GM18861 (cell line): ENCODE measurements around the gene HOXD13.

Experiments
- ATAC-seq: cut with Tn5 transposase; IDR thresholded peaks from one replicate; pipeline ENCODE4 v1.9.1; 2021; ENCODE audit not compliant: unreplicated experiment

The HOXD13 gene

GRCh38 chr2:176092270-176093144 is at the start of gene HOXD13:
HOXD13 (plus strand) TSS chr2:176092721; CDS start chr2:176092891, 170 bp downstream.
- ATAC-seq, result no peak

DNA sequence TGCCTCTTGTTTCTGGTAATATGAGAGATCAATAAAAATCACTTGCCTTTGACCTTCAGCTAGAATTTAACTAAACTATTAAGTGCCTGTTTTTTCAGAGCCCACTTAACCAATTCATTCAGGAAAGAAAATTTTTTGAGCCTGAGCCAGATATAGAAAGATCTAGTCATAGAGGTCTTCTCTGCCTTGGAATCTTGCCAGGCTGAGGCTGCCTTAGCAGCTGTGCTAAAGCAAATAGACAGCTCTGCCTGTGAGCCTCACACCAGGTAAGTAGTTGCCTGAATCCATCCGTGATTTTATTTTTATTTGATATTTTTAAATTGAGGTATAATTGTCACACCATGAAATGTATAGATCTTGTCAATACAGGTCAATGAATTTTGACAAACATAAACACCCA is 36.1 kb upstream of the HOXD13 start:
- ATAC-seq, result no peak

DNA sequence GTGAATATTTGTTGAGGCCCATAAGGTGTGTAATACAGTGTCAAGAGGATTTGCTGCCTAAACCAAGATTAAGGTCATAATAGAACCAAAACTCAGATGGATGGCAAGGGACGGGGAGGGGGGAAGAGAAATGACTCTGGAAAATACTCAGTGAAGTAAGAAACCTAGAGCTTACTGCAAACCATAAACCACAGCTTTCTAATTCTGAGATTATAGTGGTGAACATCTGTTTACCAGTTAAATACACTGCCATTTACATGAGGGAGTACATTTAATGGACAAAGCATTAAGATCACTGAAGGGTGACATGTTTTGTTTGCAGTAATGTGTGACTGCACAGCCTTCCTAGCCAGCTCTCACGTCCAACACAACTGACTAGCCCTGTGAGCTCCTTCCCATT is 28.6 kb upstream of the HOXD13 start:
- no peak for ATAC-seq

DNA sequence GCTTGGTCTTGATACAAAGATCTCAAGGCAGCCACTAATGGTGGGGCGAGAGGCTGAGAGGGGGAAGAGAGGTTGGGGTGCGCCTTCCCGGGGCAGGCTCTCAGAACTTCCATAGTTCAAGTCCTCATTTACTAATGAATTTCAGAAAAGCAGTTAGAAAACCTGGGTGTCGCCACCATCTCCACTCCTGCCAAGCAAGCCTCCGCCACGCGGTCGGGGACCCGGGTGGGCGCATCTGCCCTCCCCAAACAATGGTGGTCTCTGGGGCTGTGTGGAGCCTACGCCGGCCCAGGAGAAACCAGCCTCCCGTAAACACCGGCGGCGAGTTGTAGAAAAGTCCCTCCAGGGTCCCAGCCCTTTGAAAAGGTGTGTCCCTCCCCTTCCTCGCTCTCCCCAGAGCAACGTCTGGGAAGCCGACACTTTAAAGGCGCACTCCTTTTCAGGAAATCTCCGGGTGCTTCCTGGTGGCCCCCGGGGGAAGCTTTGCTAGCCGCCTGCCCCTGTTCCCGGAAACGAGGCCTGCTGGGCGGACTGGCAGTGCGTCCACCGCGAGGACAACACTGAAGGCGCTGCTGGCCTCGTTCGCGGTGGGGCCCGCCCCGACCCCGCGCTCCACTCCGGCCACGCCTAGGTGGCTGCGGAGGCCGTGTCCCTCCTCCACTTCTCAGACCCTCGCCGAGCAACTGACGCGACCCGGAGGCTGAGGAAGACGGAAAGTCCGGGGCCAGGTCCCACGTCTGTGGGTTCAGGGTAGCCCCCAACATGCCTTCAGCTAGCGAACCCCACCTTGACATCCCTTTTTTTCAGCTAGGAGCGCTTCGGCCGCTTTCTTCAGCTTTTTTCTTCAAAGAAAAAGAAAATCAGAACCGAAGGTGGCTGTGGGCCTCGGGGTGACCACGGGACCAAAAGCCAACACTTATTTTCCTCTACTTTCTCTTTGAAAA is 25.6 kb upstream of the HOXD13 start:
- no peak for ATAC-seq

DNA sequence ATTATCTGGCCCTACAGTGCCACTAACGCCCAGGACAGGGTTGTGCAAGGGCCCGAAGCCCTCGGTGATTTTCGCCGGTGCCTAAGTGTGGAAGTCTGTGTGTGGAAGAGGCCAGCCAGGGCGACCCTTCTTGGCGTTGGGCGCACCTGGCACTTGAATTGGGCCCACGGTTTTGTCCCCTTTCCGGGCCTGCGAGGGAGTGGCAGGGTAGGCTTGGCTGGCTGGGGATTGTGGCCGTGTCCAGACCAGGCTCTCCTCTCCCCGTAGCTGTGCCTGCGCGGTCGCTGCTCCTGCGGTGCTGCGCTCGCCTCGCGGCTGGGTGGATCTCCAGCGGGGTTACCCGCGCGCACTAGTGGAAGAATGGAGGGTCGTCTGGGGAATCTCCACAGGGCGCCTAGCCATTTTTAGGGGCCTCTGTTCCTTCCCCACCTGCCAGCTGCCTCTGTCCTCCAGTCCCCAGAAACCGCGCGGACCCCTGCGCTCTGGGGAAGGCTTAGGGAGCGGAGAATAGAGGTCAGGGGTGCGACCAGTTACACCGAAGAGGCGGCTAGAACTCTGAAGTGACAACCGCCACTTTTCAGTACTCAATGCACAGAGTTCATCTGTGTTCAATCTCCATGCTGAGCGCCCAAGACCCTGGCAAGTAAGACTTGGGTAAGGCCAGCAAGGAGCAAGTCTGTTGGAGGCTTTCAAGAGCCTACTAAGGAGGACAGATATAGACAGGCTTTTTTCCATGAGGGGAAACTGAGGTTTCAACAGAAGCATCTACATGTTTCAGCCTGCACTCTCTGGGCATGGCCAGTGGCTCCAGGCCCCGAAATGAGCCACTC is 24.7 kb upstream of the HOXD13 start:
- ATAC-seq, result no peak

- no peak for ATAC-seq
Measured at GRCh38 chr2:176068419-176068832, 24.1 kb upstream of the HOXD13 start.

GRCh38 chr2:176071330-176072291 is 20.9 kb upstream of the HOXD13 start:
- ATAC-seq, result no peak

DNA sequence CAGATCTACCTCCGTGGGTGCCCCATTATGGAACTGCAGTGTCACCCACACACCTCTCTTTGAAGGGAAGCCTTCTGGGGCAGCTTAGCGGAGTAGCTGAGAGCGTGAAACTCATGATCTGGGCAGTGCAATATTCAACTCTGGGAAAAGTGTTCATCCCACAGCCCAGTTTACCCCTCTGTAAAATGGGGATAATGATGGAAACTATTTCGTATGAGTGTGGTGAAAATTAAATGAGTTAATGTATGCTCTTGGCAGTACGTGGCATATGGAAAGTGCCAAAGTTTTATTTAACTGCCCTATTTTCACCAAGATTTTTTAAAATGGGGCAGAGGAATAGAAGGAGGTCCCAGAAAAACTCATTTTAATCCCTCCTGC is 20.2 kb upstream of the HOXD13 start:
- no peak for ATAC-seq

DNA sequence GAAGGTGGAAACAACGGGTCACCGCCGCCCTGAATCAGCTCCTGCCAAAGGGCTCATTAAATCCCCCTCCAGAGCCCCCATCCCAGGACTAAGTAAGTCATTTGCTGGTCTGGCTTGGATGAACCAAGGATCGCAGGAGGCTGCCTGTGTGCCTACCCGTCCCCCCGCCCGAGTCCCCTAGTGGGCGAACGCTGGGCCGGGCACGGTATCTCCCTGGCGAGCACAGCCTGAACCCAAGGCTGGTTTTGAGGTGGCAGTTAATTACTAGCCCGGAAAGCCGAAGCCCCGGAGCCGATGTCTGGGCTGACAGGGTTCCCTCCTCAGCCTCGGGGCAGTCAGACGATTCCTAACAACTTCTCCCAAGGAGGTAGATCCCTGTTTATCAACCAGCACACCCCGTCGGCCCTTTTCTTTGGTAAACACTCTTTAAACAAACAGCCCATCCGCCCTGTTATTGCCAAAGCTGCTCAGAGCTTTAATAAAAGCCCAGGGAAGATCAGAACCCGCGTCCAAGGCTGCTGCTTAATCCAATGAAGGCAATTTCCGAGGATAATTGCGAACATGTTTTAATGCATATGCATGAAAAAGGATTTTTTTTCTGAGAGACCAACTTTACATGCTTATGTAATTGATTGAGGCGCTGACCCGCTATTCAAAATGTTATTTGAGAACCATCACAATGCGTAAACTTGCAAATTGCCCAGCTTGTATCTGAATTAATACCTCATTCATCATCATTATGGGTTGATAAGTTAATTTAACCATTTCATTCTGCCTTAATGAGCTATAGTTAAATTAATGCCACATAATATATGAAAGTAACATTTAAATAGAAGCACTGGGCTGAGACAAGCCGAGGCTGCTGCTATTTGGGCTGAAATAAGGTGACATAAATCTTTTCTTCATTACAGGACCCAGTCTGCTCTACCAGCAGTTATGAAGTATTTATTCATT is 19.3 kb upstream of the HOXD13 start:
- ATAC-seq, result no peak

- ATAC-seq, result no peak
Measured at GRCh38 chr2:176074919-176075425, 17.5 kb upstream of the HOXD13 start.

DNA sequence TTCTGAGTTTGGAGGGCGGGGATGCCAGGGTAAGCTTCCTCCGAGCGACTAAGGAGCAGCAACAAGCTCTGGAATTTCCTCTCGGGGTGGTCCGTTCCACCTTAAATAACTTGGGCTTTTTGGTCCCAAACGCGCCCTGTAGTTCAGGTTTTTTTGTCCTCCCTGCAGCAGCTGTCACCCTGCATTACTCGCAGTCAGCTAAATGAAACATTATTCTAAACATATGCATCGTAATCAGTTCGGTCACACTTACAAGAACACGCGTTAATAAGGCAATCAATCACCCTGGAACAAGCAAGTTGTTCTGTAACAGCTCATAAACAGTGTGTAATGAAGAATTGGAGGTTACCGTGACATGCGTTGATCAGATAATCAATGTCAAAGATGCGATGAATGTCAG is 17.0 kb upstream of the HOXD13 start:
- ATAC-seq, result no peak

DNA sequence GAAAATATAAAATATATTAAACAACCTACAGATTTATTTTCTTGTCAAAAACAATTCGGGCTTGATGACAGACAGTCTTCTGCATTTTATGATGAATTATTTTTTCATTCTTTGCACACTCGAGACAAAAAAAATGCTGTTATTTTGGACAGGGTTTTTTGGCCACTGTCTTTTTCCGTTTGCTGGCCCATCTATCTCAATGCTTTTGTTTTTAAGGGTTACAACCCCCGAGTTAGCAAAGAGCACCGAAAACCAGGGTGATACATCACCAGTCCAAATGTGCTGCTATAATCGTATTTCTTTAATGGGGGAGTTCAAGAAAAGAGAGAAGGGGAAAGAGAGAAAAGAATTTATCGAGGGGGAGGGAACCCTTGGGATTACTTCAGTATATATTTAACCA is 16.5 kb upstream of the HOXD13 start:
- no peak for ATAC-seq

GRCh38 chr2:176076796-176077195 is 15.7 kb upstream of the HOXD13 start:
- no peak for ATAC-seq

- no peak for ATAC-seq
Measured at GRCh38 chr2:176078541-176079284, 13.8 kb upstream of the HOXD13 start.

DNA sequence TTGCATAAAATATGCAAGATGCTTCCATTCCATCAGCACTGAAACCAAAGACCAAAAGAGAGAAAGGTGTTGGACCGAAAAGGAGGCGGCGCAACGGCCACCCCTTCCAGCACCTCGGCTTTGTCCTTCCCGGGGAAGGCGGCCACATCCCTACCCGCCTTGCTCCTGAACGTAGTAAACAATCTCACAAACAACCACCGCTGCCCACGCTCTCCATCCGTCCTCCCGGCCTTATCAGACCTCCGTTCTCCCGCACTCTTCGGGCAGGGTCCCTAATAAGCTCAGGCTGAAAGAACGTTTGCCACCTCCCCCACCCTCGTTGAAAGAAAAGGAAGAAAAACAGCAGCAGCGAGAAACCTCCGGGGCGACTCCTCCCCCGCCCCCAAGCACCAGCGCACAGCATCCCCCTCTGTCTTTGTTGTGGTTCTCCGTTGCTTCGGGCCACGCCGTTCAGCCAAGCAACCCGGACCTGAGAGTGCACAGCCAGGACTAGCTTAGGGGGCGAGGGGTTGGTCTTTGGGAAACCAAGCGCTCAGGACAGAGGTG is 13.2 kb upstream of the HOXD13 start:
- ATAC-seq, result no peak

GRCh38 chr2:176079831-176080539 is 12.5 kb upstream of the HOXD13 start:
- ATAC-seq, result no peak
